WTC11 (cell line): ENCODE data around the gene MEN1.

Experiments
- AFF4 ChIP-seq: sonication (generic); formaldehyde crosslinking; IDR thresholded peaks from 2 replicates; pipeline ENCODE4 v1.8.1; 2023; ENCODE audit warnings: mild to moderate bottlenecking, missing genetic modification reagents, borderline replicate concordance
- ATF6 ChIP-seq: sonication (generic); formaldehyde crosslinking; IDR thresholded peaks from 2 replicates; pipeline ENCODE4 v1.8.1; 2023; ENCODE audit warnings: mild to moderate bottlenecking, missing genetic modification reagents
- CREM ChIP-seq: sonication (generic); formaldehyde crosslinking; IDR thresholded peaks from 2 replicates; pipeline ENCODE4 v1.8.1; 2022; ENCODE audit warnings: mild to moderate bottlenecking, missing genetic modification reagents, moderate library complexity
- CTCF ChIP-seq: fragments of 200-600 bp; IDR thresholded peaks from 2 replicates; pipeline ENCODE4 v1.8.0; 2022; ENCODE audit warnings: antibody characterized with exemption
- ESRRA ChIP-seq: sonication (generic); formaldehyde crosslinking; IDR thresholded peaks from 2 replicates; pipeline ENCODE4 v1.8.1; 2022; ENCODE audit warnings: mild to moderate bottlenecking, missing genetic modification reagents, borderline replicate concordance
- FOXJ3 ChIP-seq: sonication (generic); formaldehyde crosslinking; IDR thresholded peaks from 2 replicates; pipeline ENCODE4 v1.9.0; 2021; ENCODE audit warnings: missing genetic modification reagents, mild to moderate bottlenecking, borderline replicate concordance
- FOXK1 ChIP-seq: sonication (generic); formaldehyde crosslinking; IDR thresholded peaks from 2 replicates; pipeline ENCODE4 v1.8.0; 2022; ENCODE audit warnings: mild to moderate bottlenecking, moderate library complexity, missing genetic modification reagents
- JUN ChIP-seq: sonication (generic); formaldehyde crosslinking; IDR thresholded peaks from 2 replicates; pipeline ENCODE4 v1.8.0; 2023; ENCODE audit warnings: mild to moderate bottlenecking, missing genetic modification reagents
- MAX ChIP-seq: sonication (generic); formaldehyde crosslinking; IDR thresholded peaks from 2 replicates; pipeline ENCODE4 v1.8.0; 2022; ENCODE audit warnings: mild to moderate bottlenecking, missing genetic modification reagents
- PRDM15 ChIP-seq: sonication (generic); formaldehyde crosslinking; IDR thresholded peaks from 2 replicates; pipeline ENCODE4 v1.8.0; 2022; ENCODE audit warnings: missing genetic modification reagents
- RORB ChIP-seq: fragments of 250-450 bp; sonication (Bioruptor Pico); IDR thresholded peaks from 2 replicates; pipeline ENCODE4 v1.9.0; 2021; ENCODE audit warnings: mild to moderate bottlenecking
- TCF7 ChIP-seq: sonication (generic); formaldehyde crosslinking; IDR thresholded peaks from 2 replicates; pipeline ENCODE4 v1.8.0; 2022; ENCODE audit warnings: mild to moderate bottlenecking, low read depth, missing genetic modification reagents, moderate library complexity
- USF2 ChIP-seq: sonication (generic); formaldehyde crosslinking; IDR thresholded peaks from 2 replicates; pipeline ENCODE4 v1.8.1; 2023; ENCODE audit warnings: mild to moderate bottlenecking, missing genetic modification reagents, moderate library complexity

GRCh38 chr11:64827451-64827839 lies 17.1 kb upstream of the MEN1 start:
- no peak for TF ChIP-seq PRDM15 (CRISPR knock-in tag)
- no peak for TF ChIP-seq RORB (CRISPR knock-in tag)
- TF ChIP-seq JUN = no peak
- no peak for TF ChIP-seq CTCF
- TF ChIP-seq MAX (CRISPR knock-in tag) = no peak
- TF ChIP-seq CREM (CRISPR knock-in tag) = no peak
- no peak for TF ChIP-seq FOXJ3 (CRISPR knock-in tag)
- TF ChIP-seq ATF6 (CRISPR knock-in tag) = no peak
- no peak for TF ChIP-seq TCF7 (CRISPR knock-in tag)
- no peak for TF ChIP-seq USF2
- TF ChIP-seq ESRRA (CRISPR knock-in tag) = no peak
- no peak for TF ChIP-seq AFF4 (CRISPR knock-in tag)
- no peak for TF ChIP-seq FOXK1
